ENCODE data around the gene ANKRD24. TPM values are rescaled to one million over a fixed set of nuclear protein-coding genes. Genes with fewer than 3 reads are reported as not detected.
A peak's percentile ranks its signal among the peaks of the same experiment; 100 is the strongest.

The ANKRD24 gene
- total RNA-seq, 1 experiment from 2014 or later = 0.71 TPM

DNA sequence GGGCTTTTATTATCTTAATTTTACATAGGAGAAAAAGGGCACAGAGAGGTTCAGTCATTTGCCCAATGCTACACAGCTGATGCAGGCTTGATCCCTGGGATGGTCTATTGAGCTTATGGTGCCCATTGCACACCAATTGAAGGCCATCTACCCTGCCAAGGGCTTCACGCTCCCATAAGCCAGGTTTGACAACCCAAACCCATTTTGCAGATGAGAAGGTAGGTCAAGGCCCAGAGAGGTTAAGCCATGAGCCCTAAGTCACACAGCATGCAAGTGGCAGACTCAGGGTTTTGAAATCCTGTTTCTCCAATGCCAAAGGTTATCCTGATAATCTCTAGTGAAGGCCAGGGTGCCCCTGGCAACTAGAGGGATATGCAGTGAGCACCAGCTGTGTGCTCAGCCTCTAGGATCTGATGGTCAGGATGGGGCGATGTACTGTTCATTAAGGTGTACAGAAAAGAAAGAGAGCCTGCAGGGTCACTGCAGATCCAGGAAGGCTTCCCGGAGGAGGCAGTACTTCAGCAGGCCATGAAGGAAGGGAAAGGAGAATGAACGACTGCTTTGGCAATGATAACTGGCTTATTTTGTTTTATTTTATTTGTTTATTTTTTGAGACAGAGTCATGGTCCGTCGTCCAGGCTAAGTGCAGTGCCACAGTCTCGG lies 20.9 kb upstream of the ANKRD24 start:
- DNase-seq = no peak
- Histone ChIP-seq H3K36me3 (ENCODE audit: insufficient read depth, low read length) (no peaks in the 10 kb centered on the region), H2AFZ (ENCODE audit: low read length) (no peak overlapping the region), H3K9ac (ENCODE audit: low read length) (no peak overlapping the region), H3K4me3 (ENCODE audit: low read length) (no peak overlapping the region), H3K27ac (ENCODE audit: low read length) (no peak overlapping the region), H3K27me3 (ENCODE audit: low read length) (no peaks in the 10 kb centered on the region), H4K20me1 (ENCODE audit: insufficient read depth, low read depth, low read length) (no peaks in the 10 kb centered on the region), H3K79me2 (ENCODE audit: low read length) (no peaks in the 10 kb centered on the region), H3K4me2 (ENCODE audit: low read depth, low read length, poor library complexity, severe bottlenecking) (no peak overlapping the region), H3K9me3 (ENCODE audit: low read length) (no peaks in the 10 kb centered on the region), H3K4me1 (ENCODE audit: low read length) (no peaks in the 10 kb centered on the region), H3K9me2 (replicated peaks; ENCODE audit: insufficient read depth, low read length) (no peaks in the 10 kb centered on the region)

DNA sequence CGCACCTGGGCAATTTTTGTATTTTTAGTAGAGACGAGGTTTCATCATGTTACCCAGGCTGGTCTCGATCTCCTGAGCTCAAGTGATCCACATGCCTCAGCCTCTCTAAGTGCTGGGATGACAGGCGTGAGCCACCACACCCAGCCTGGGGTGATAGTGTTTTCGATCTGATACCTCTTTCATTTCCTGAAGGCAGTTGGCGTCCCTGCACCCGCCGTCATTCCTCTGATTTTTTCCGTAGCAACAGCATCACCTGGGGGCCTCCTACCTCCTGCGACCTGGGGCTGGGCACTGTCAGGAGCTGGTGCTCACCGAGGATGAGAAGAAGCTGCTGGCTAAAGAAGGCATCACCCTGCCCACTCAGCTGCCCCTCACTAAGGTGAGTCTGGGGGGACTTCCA lies 18.2 kb upstream of the ANKRD24 start:
- H3K27ac ChIP-seq (ENCODE audit: low read length) = no peak overlapping the region
- H3K9me3 ChIP-seq (ENCODE audit: low read length) = no peaks in the 10 kb centered on the region
- H3K4me3 ChIP-seq (ENCODE audit: low read length) = no peak overlapping the region
- H3K79me2 ChIP-seq (ENCODE audit: low read length) = no peaks in the 10 kb centered on the region
- no peaks in the 10 kb centered on the region for H4K20me1 ChIP-seq (ENCODE audit: insufficient read depth, low read depth, low read length)
- H3K9ac ChIP-seq (ENCODE audit: low read length) = no peak overlapping the region
- H3K4me1 ChIP-seq (ENCODE audit: low read length) = no peaks in the 10 kb centered on the region
- H3K4me2 ChIP-seq (ENCODE audit: low read depth, low read length, poor library complexity, severe bottlenecking) = no peak overlapping the region
- no peaks in the 10 kb centered on the region for H3K36me3 ChIP-seq (ENCODE audit: insufficient read depth, low read length)
- DNase-seq = no peak
- no peak overlapping the region for H2AFZ ChIP-seq (ENCODE audit: low read length)
- no peaks in the 10 kb centered on the region for H3K27me3 ChIP-seq (ENCODE audit: low read length)
- no peaks in the 10 kb centered on the region for H3K9me2 ChIP-seq (replicated peaks; ENCODE audit: insufficient read depth, low read length)

DNA sequence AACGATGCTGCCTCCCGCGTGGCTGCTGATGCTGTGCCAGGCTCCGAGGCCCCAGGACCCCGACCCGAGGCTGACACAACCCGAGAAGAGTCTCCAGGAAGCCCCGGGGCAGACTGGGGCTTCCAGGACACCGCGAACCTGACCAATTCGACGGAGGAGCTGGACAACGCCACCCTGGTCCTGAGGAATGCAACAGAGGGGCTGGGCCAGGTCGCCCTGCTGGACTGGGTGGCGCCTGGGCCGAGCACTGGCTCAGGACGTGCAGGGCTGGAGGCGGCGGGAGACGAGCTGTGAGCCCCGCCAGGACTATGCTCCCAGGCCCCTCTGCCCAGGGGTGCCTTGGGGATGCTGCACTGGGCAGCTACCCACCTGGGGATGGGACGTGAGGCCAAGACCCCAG lies 10.8 kb upstream of the ANKRD24 start:
- no peak for DNase-seq
- no peaks in the 10 kb centered on the region for H3K36me3 ChIP-seq (ENCODE audit: insufficient read depth, low read length)
- H3K9me2 ChIP-seq (replicated peaks; ENCODE audit: insufficient read depth, low read length) = no peaks in the 10 kb centered on the region
- H3K27ac ChIP-seq (ENCODE audit: low read length) = no peak overlapping the region
- no peak overlapping the region for H3K4me2 ChIP-seq (ENCODE audit: low read depth, low read length, poor library complexity, severe bottlenecking)
- H4K20me1 ChIP-seq (ENCODE audit: insufficient read depth, low read depth, low read length) = peaks cover 5% of the 10 kb centered on the region; the same call in 1 of the 2 replicates
- H3K79me2 ChIP-seq (ENCODE audit: low read length) = no peaks in the 10 kb centered on the region
- no peaks in the 10 kb centered on the region for H3K27me3 ChIP-seq (ENCODE audit: low read length)
- no peaks in the 10 kb centered on the region for H3K9me3 ChIP-seq (ENCODE audit: low read length)
- H3K9ac ChIP-seq (ENCODE audit: low read length) = no peak overlapping the region
- no peak overlapping the region for H2AFZ ChIP-seq (ENCODE audit: low read length)
- H3K4me1 ChIP-seq (ENCODE audit: low read length) = no peaks in the 10 kb centered on the region
- no peak overlapping the region for H3K4me3 ChIP-seq (ENCODE audit: low read length)

DNA sequence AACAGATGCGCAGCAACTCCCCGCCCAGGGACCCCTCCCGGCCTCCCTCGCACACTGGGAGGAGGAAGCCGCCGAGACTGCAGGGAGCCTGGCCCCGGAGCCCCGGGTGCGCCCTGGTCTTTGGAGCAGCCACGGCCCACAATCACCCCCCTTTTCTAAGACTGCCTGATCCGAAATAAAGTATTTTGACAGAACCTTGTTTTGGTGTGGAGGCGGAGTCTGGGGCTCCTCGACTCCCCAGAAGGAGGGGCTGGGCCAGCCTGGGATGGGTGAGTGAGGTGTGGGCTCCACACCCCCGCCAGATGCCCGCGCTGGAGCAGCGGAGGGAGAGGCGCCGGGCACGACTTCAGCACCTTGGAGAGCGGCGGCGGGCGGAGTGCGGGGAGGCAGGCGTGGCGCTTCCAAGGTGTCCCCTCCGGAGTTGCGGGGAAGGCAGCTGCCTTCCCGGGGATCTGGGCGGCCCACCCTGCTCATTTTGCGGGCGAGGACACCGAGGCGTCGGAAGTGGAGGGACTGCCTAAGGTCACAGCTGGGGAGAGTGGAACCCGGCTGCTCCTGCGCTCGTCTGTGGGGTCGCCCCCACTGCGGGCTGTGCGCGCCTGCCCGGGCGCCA lies 9.5 kb upstream of the ANKRD24 start:
- DNase-seq = peak; percentile 70
- no peak overlapping the region for H3K4me2 ChIP-seq (ENCODE audit: low read depth, low read length, poor library complexity, severe bottlenecking)
- H3K36me3 ChIP-seq (ENCODE audit: insufficient read depth, low read length) = no peaks in the 10 kb centered on the region

DNA sequence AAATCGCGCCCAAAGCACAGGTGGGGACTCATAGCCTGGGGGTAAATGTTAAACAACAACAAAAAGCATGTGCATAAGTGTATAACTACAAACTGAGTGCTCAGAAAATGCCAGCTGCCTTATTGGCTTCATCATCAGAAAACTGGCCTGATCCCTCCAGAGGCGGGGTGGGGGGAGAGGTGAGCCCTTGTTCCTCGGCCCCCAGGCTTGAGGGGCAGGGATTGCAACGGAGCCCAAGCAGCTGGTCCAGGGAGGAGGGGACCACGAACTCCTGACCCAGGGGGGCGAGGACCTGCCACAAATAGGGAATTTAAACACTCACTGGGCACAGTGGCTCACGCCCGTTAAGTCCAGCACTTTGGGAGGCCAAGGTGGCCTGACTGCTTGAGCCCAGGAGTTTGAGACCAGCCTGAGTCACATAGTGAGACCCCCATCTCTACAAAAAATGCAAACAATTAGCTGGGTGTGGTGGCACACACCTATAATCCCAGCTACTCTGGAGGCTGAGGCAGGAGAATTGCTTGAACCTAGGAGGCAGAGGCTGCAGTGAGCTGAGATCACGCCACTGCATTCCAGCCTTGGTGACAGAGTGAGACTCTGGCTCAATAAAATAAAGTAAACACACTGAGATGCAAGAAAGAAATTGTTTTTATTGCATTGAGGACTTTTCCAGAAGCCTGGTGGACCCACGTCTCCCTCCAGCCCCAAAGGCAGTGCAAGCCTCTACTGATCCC lies 8.8 kb upstream of the ANKRD24 start:
- Histone ChIP-seq H3K79me2 (ENCODE audit: low read length) (no peaks in the 10 kb centered on the region), H4K20me1 (ENCODE audit: insufficient read depth, low read depth, low read length) (peaks cover 5% of the 10 kb centered on the region; the same call in 1 of the 2 replicates), H3K27ac (ENCODE audit: low read length) (no peak overlapping the region), H3K36me3 (ENCODE audit: insufficient read depth, low read length) (no peaks in the 10 kb centered on the region), H3K9me2 (replicated peaks; ENCODE audit: insufficient read depth, low read length) (no peaks in the 10 kb centered on the region), H3K9me3 (ENCODE audit: low read length) (no peaks in the 10 kb centered on the region), H3K9ac (ENCODE audit: low read length) (no peak overlapping the region), H3K4me2 (ENCODE audit: low read depth, low read length, poor library complexity, severe bottlenecking) (no peak overlapping the region), H3K4me3 (ENCODE audit: low read length) (no peak overlapping the region), H2AFZ (ENCODE audit: low read length) (no peak overlapping the region), H3K4me1 (ENCODE audit: low read length) (no peaks in the 10 kb centered on the region), H3K27me3 (ENCODE audit: low read length) (no peaks in the 10 kb centered on the region)
- DNase-seq = no peak

More for the DNA sequence above, 9.5 kb upstream of the ANKRD24 start:
- Histone ChIP-seq H3K4me1 (ENCODE audit: low read length) (no peaks in the 10 kb centered on the region), H3K9me3 (ENCODE audit: low read length) (no peaks in the 10 kb centered on the region), H3K9ac (ENCODE audit: low read length) (no peak overlapping the region), H4K20me1 (ENCODE audit: insufficient read depth, low read depth, low read length) (peaks cover 5% of the 10 kb centered on the region; the same call in 1 of the 2 replicates), H3K27ac (ENCODE audit: low read length) (no peak overlapping the region), H3K9me2 (replicated peaks; ENCODE audit: insufficient read depth, low read length) (no peaks in the 10 kb centered on the region), H3K79me2 (ENCODE audit: low read length) (no peaks in the 10 kb centered on the region), H2AFZ (ENCODE audit: low read length) (no peak overlapping the region), H3K27me3 (ENCODE audit: low read length) (no peaks in the 10 kb centered on the region), H3K4me3 (ENCODE audit: low read length) (no peak overlapping the region)

DNA sequence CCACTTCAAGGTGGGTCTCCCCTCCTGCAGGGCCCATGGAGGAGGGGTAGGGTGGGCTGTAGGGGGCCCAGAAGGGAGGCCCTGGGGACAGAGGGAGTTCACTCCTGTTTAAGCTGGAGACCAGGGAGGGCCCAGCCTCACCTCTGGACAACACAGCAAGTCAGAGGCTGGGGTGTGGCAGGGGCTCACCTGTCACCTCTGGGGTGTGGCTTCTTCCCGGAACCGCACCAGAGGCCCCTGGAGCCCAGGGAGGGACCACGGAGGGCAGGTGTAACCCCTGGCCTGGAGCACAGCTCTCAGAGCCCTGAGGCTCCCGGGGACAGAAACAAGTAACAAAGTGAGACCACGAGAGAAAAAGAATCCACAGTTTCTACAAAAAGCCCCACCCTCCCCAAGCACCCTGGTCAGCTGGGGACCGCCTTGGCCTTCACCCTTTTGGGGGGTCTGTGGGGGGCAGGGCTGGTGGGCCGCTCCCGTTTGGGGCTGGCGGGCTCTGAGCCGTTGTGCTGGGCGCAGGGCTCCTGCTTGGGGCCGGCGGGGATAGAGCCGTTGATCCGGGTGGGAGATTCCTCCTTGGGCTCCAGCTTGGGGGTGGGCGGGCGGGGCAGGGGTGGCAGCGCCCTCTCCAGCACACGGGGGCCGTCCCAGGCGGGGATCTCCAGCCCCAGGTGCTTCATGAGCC lies 8.1 kb upstream of the ANKRD24 start:
- no peak overlapping the region for H3K4me3 ChIP-seq (ENCODE audit: low read length)
- no peak overlapping the region for H3K9ac ChIP-seq (ENCODE audit: low read length)
- H3K9me3 ChIP-seq (ENCODE audit: low read length) = no peaks in the 10 kb centered on the region
- H3K79me2 ChIP-seq (ENCODE audit: low read length) = no peaks in the 10 kb centered on the region
- peaks cover 5% of the 10 kb centered on the region; the same call in 1 of the 2 replicates for H4K20me1 ChIP-seq (ENCODE audit: insufficient read depth, low read depth, low read length)
- H3K9me2 ChIP-seq (replicated peaks; ENCODE audit: insufficient read depth, low read length) = no peaks in the 10 kb centered on the region
- no peaks in the 10 kb centered on the region for H3K36me3 ChIP-seq (ENCODE audit: insufficient read depth, low read length)
- no peaks in the 10 kb centered on the region for H3K27me3 ChIP-seq (ENCODE audit: low read length)
- DNase-seq = no peak
- no peaks in the 10 kb centered on the region for H3K4me1 ChIP-seq (ENCODE audit: low read length)
- no peak overlapping the region for H3K4me2 ChIP-seq (ENCODE audit: low read depth, low read length, poor library complexity, severe bottlenecking)
- no peak overlapping the region for H3K27ac ChIP-seq (ENCODE audit: low read length)
- no peak overlapping the region for H2AFZ ChIP-seq (ENCODE audit: low read length)

DNA sequence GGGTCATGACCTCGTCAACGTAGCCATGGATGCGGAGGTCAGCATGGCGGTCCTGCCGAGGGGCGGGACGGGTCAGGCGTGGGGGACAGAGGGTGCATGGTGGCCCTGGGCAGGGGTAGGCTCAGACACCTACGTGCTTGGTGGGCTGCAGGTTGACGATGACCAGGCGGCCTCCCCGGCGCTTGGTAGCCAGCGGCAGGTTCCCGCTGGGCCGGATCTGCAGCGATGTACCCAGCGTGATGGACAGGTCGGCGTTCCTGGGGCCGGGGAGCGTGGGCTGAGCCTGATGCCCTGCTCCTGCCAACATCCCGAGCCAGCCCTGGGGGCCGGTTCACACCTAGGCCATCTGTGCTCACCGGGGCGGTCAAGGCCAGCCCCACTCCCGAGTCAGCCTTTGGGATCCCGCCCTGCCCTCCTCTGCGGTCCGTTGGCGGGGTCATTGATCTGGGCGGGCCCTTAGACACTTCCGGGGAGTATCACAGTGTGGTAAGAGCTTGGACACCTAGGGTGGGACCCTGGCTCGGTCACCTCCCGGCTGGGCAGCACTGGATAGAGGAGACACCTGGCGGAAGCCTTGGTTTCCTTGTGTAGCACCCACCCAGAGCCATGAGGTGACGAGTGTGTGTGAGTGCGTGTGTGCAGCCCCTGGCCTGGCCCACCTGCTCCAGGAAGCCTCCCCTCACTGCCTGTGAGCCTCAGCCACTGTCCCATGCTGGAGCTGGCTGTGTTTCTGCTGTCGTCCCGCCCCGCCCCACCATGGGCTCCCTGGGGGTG lies 7.4 kb upstream of the ANKRD24 start:
- H3K9me2 ChIP-seq (replicated peaks; ENCODE audit: insufficient read depth, low read length) = no peaks in the 10 kb centered on the region
- peaks cover 5% of the 10 kb centered on the region; the same call in 1 of the 2 replicates for H4K20me1 ChIP-seq (ENCODE audit: insufficient read depth, low read depth, low read length)
- H3K4me1 ChIP-seq (ENCODE audit: low read length) = no peaks in the 10 kb centered on the region
- H3K9ac ChIP-seq (ENCODE audit: low read length) = no peak overlapping the region
- H3K4me2 ChIP-seq (ENCODE audit: low read depth, low read length, poor library complexity, severe bottlenecking) = no peak overlapping the region
- no peaks in the 10 kb centered on the region for H3K27me3 ChIP-seq (ENCODE audit: low read length)
- no peak for DNase-seq
- H3K36me3 ChIP-seq (ENCODE audit: insufficient read depth, low read length) = no peaks in the 10 kb centered on the region
- no peak overlapping the region for H3K27ac ChIP-seq (ENCODE audit: low read length)
- no peak overlapping the region for H2AFZ ChIP-seq (ENCODE audit: low read length)
- no peaks in the 10 kb centered on the region for H3K79me2 ChIP-seq (ENCODE audit: low read length)
- no peaks in the 10 kb centered on the region for H3K9me3 ChIP-seq (ENCODE audit: low read length)
- no peak overlapping the region for H3K4me3 ChIP-seq (ENCODE audit: low read length)

Measured in Karpas-422 (cell line).